HG02840 (cell line): ENCODE results near the gene CLCN2.

Experiments used
- ATAC-seq: cut with Tn5 transposase; IDR thresholded peaks from one replicate; pipeline ENCODE4 v1.9.1; 2021; ENCODE audit warnings: mild to moderate bottlenecking, moderate library complexity, moderate number of reproducible peaks; ENCODE audit not compliant: unreplicated experiment, low FRiP score

Gene CLCN2

GRCh38 chr3:184305577-184305976 lies 55.8 kb downstream of the CLCN2 start:
- ATAC-seq = no peak

GRCh38 chr3:184300378-184300720 lies 61.1 kb downstream of the CLCN2 start:
- ATAC-seq = no peak

GRCh38 chr3:184299488-184300377 lies 61.7 kb downstream of the CLCN2 start:
- no peak for ATAC-seq

GRCh38 chr3:184298759-184299487 lies 62.5 kb downstream of the CLCN2 start, which contains the start of gene PSMD2:
Gene PSMD2, plus strand, starts transcription at chr3:184299241. Its CDS starts 26 bp downstream, at chr3:184299267.
- ATAC-seq = peak; percentile 94

- no peak for ATAC-seq
Observed at GRCh38 chr3:184296616-184297015, 64.8 kb downstream of the CLCN2 start.
